ENCODE measurements around the gene TAB2.

TAB2 gene

GRCh38 chr6:149323925-149324324 lies 6.4 kb downstream of the TAB2 start:
- TF ChIP-seq SIN3A (IDR thresholded peaks at IDR 0.05; ENCODE audit: borderline replicate concordance, insufficient read depth, low read length): no peak
- no peak for TF ChIP-seq REST (IDR thresholded peaks at IDR 0.05; ENCODE audit: insufficient read depth in 1 of 2, low read depth in 2 of 2, low read length in 2 of 2)
- TF ChIP-seq TAF1 (IDR thresholded peaks at IDR 0.05; ENCODE audit: borderline replicate concordance, insufficient read depth, low read length): no peak
- TF ChIP-seq POLR2AphosphoS5 (IDR thresholded peaks at IDR 0.05; ENCODE audit: low read depth, low read length): no peak
- no peak for TF ChIP-seq FOXP2 (optimal IDR thresholded peaks at IDR 0.05; ENCODE audit: borderline replicate concordance, extremely low read depth, extremely low read length, insufficient read depth)

- TF ChIP-seq SIN3A (IDR thresholded peaks at IDR 0.05; ENCODE audit: borderline replicate concordance, insufficient read depth, low read length) (no peak), FOXP2 (optimal IDR thresholded peaks at IDR 0.05; ENCODE audit: borderline replicate concordance, extremely low read depth, extremely low read length, insufficient read depth) (no peak), REST (IDR thresholded peaks at IDR 0.05; ENCODE audit: insufficient read depth in 1 of 2, low read depth in 2 of 2, low read length in 2 of 2) (no peak), POLR2AphosphoS5 (IDR thresholded peaks at IDR 0.05; ENCODE audit: low read depth, low read length) (no peak), TAF1 (IDR thresholded peaks at IDR 0.05; ENCODE audit: borderline replicate concordance, insufficient read depth, low read length) (no peak)
These were observed 6.9 kb downstream of the TAB2 start for GRCh38 chr6:149324428-149324827.

- TF ChIP-seq TAF1 (IDR thresholded peaks at IDR 0.05; ENCODE audit: borderline replicate concordance, insufficient read depth, low read length) (no peak), FOXP2 (optimal IDR thresholded peaks at IDR 0.05; ENCODE audit: borderline replicate concordance, extremely low read depth, extremely low read length, insufficient read depth) (no peak), SIN3A (IDR thresholded peaks at IDR 0.05; ENCODE audit: borderline replicate concordance, insufficient read depth, low read length) (no peak), POLR2AphosphoS5 (IDR thresholded peaks at IDR 0.05; ENCODE audit: low read depth, low read length) (no peak), REST (IDR thresholded peaks at IDR 0.05; ENCODE audit: insufficient read depth in 1 of 2, low read depth in 2 of 2, low read length in 2 of 2) (no peak)
These were observed 8.2 kb downstream of the TAB2 start for GRCh38 chr6:149325648-149326236.

DNA sequence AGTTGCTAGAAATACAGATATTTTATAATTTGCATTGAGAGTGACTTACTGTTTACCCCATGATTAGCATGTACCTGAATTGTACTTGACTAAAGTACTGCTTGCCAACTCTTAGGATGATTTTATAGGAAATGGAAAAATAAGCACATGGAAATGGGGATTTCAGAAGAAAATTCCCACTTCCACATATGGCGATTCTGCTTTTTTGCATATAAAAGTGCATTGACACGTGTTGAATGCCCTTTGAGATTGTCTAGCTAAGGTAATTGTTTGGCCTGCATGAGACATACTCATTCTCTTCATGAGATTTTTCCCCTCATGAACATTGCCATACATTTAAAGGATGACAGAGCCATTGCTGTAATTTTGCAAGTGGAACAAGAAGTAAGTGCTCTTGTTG lies 10.1 kb downstream of the TAB2 start:
- no peak for TF ChIP-seq FOXP2 (optimal IDR thresholded peaks at IDR 0.05; ENCODE audit: borderline replicate concordance, extremely low read depth, extremely low read length, insufficient read depth)
- TF ChIP-seq REST (IDR thresholded peaks at IDR 0.05; ENCODE audit: insufficient read depth in 1 of 2, low read depth in 2 of 2, low read length in 2 of 2): no peak
- TF ChIP-seq POLR2AphosphoS5 (IDR thresholded peaks at IDR 0.05; ENCODE audit: low read depth, low read length): no peak

DNA sequence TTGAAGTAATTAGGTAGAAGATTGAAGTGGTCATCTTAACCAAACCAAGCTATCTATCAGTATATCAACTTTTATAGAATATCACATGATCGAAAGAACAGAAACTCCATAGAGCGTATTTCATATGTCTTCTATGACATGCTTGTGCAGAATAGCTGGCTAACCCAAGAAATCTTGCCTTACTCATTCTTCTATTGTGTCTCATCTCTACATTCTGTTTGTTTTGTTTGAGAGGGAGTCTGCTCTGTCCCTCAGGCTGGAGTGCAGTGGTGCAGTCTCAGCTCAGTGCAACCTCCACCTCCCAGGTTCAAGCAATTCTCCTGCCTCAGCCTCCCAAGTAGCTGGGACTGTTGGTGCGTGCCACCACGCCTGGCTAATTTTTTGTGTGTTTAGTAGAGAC lies 10.6 kb downstream of the TAB2 start:
- TF ChIP-seq FOXP2 (optimal IDR thresholded peaks at IDR 0.05; ENCODE audit: borderline replicate concordance, extremely low read depth, extremely low read length, insufficient read depth): no peak
- no peak for TF ChIP-seq REST (IDR thresholded peaks at IDR 0.05; ENCODE audit: insufficient read depth in 1 of 2, low read depth in 2 of 2, low read length in 2 of 2)
- no peak for TF ChIP-seq SIN3A (IDR thresholded peaks at IDR 0.05; ENCODE audit: borderline replicate concordance, insufficient read depth, low read length)
- no peak for TF ChIP-seq TAF1 (IDR thresholded peaks at IDR 0.05; ENCODE audit: borderline replicate concordance, insufficient read depth, low read length)
- TF ChIP-seq POLR2AphosphoS5 (IDR thresholded peaks at IDR 0.05; ENCODE audit: low read depth, low read length): no peak
